Lung (tissue), 12 donors: ENCODE data around the gene OPN1SW. TPM values are rescaled to one million over a fixed set of nuclear protein-coding genes. Genes with fewer than 3 reads are reported as not detected.

ENCODE experiments used
- ATAC-seq: fragments of 200-7000 bp; cut with Tn5 transposase; one replicate; pipeline ENCODE4 v1.9.1; 2020; ENCODE audit warnings: moderate number of reproducible peaks; ENCODE audit not compliant: insufficient read depth, low FRiP score
- DNase-seq, 3 donors: peaks; one replicate each; pipeline ENCODE4 v3.0.0-alpha.2; 2013 to 2017
- H3K27ac ChIP-seq, 2 donors: one replicate each; pipeline ENCODE4 v1.5.1; 2013; ENCODE audit warnings: mild to moderate bottlenecking in 2 of 2, moderate library complexity in 2 of 2, control low read depth in 1 of 2, inconsistent platforms in 1 of 2, low read depth in 1 of 2, low read length in 1 of 2
- H3K27me3 ChIP-seq, 3 donors: one replicate each; pipeline ENCODE4 v1.5.1; 2013; ENCODE audit warnings: low read length in 2 of 3; ENCODE audit not compliant: control insufficient read depth in 3 of 3, insufficient read depth in 3 of 3
- H3K36me3 ChIP-seq, 4 donors: one replicate each; pipeline ENCODE4 v1.5.1; 2013; ENCODE audit warnings: low read length in 4 of 4, mild to moderate bottlenecking in 1 of 4, moderate library complexity in 1 of 4; ENCODE audit not compliant: control insufficient read depth in 4 of 4, insufficient read depth in 4 of 4
- H3K4me1 ChIP-seq, 5 donors: one replicate each; pipeline ENCODE4 v1.5.1; 2013; ENCODE audit warnings: low read length in 5 of 5, mild to moderate bottlenecking in 2 of 5, moderate library complexity in 1 of 5; ENCODE audit not compliant: control insufficient read depth in 5 of 5, insufficient read depth in 5 of 5
- H3K4me3 ChIP-seq: one replicate; pipeline ENCODE4 v1.5.1; 2013; ENCODE audit warnings: mild to moderate bottlenecking, control low read depth, moderate library complexity
- H3K9ac ChIP-seq, 2 donors: one replicate each; pipeline ENCODE4 v1.5.1; 2013; ENCODE audit warnings: low read length in 2 of 2, control low read depth in 1 of 2; ENCODE audit not compliant: insufficient read depth in 1 of 2
- H3K9me3 ChIP-seq, 4 donors: one replicate each; pipeline ENCODE4 v1.5.1; 2013; ENCODE audit warnings: low read length in 3 of 4, mild to moderate bottlenecking in 1 of 4, moderate library complexity in 1 of 4; ENCODE audit not compliant: control insufficient read depth in 4 of 4, insufficient read depth in 3 of 4
- CTCF ChIP-seq: IDR thresholded peaks from 2 replicates; pipeline ENCODE4 v1.5.1; 2012; ENCODE audit warnings: mild to moderate bottlenecking; ENCODE audit errors: control extremely low read depth, extremely low read depth
- WGBS, 2 donors: extraction: QIAGEN DNeasy Blood & Tissue Kit; methylation state at CpG; one replicate each; pipeline ENCODE4 v1.1.7; 2013; 5-methylcytosine and 5-hydroxymethylcytosine counted together
- polyA plus RNA-seq, 2 donors: library from polyadenylated mRNA; stranded (reverse); fragments of 200-250 nt; gene quantifications; one replicate each; pipeline ENCODE4 v1.2.1, GENCODE V29; 2013
- total RNA-seq, 2 donors: library from RNA; depleted of rRNA in 1 of 2; stranded (reverse); fragments of >200 nt in 1 of 2; gene quantifications; one replicate each; pipeline ENCODE4 v1.2.1, GENCODE V29; 2014 to 2021
- donor health status: control.
- donor health status: control.
- donor health status: Bipolar disorder and iron deficiency.
- donor health status: healthy.
- donor health status: DM: yes; HTN: yes; CAD: no.

Gene OPN1SW
- total and polyA plus RNA-seq, 4 donors, result not detected

- peak overlapping the region in 1 of 2 donors; percentile 96 for H3K9ac ChIP-seq
- H3K4me3 ChIP-seq, result no peak overlapping the region
- no peaks in the 10 kb centered on the region for H3K27me3 ChIP-seq
- TF ChIP-seq CTCF, result no peak
- H3K36me3 ChIP-seq, result peaks cover 0 to 5% (median under 1%) of the 10 kb centered on the region in 4 donors
- WGBS, 2 donors, result 52 to 75% methylated on average over 3 of the region's 3 CpGs
- peak in 1 of 3 donors; percentile 26 for DNase-seq
- ATAC-seq, result no peak
- H3K4me1 ChIP-seq, result peaks cover 0 to 24% (median 13%) of the 10 kb centered on the region in 5 donors
- no peaks in the 10 kb centered on the region for H3K9me3 ChIP-seq
- peak overlapping the region in 1 of 2 donors; percentile 67 for H3K27ac ChIP-seq
Observed at GRCh38 chr7:128740996-128741395, 34.6 kb downstream of the OPN1SW start.

GRCh38 chr7:128739990-128740682, 35.5 kb downstream of the OPN1SW start:
- peak overlapping the region; percentile 60 for H3K4me3 ChIP-seq
- WGBS, 2 donors, result 11 to 17% methylated on average over 13 of the region's 13 CpGs
- H3K9ac ChIP-seq, result peak overlapping the region; percentile 96 to 98
- H3K27ac ChIP-seq, result peak overlapping the region; percentile 74 to 97
- ATAC-seq, result no peak
- no peaks in the 10 kb centered on the region for H3K9me3 ChIP-seq
- no peak for DNase-seq
- no peak for TF ChIP-seq CTCF
- H3K36me3 ChIP-seq, result peaks cover 0 to 5% (median 0%) of the 10 kb centered on the region in 4 donors
- H3K27me3 ChIP-seq, result no peaks in the 10 kb centered on the region
- peaks cover 0 to 24% (median 13%) of the 10 kb centered on the region in 5 donors for H3K4me1 ChIP-seq

GRCh38 chr7:128739048-128739962, 36.3 kb downstream of the OPN1SW start, which contains the start of gene CALU:
TSS of gene CALU (plus strand) at chr7:128739359. CDS start at chr7:128748584, 9,225 bp downstream.
- 0 to 1% methylated on average over 74 of the region's 74 CpGs for WGBS, 2 donors
- ATAC-seq (peak; percentile 99), DNase-seq (peak; percentile 98 to 99 (median 98))
- Histone ChIP-seq H3K27me3 (peaks cover 0 to 2% (median 0%) of the 10 kb centered on the region in 3 donors), H3K4me3 (peak within 1 kb of the TSS; percentile 60), H3K36me3 (peaks cover 0 to 5% (median 0%) of the 10 kb centered on the region in 4 donors), H3K4me1 (peaks cover 0 to 24% (median 13%) of the 10 kb centered on the region in 5 donors), H3K27ac (peak within 1 kb of the TSS; percentile 74 to 97), H3K9me3 (no peaks in the 10 kb centered on the region), H3K9ac (peak within 1 kb of the TSS; percentile 96 to 98)
- no peak for TF ChIP-seq CTCF
